ENCODE measurements around the gene ZBED5.

GRCh38 chr11:10906521-10906920 lies 48.7 kb upstream of the ZBED5 start:
- no peak for TF ChIP-seq CTBP1 (IDR thresholded peaks at IDR 0.05; ENCODE audit: borderline replicate concordance)
- no peak for TF ChIP-seq FOXA1 (IDR thresholded peaks at IDR 0.05)
- TF ChIP-seq BHLHE40 (IDR thresholded peaks at IDR 0.05; ENCODE audit: borderline replicate concordance) = no peak
- no peak for TF ChIP-seq FOXM1 (IDR thresholded peaks at IDR 0.05; ENCODE audit: borderline replicate concordance)
- no peak for TF ChIP-seq SP1 (IDR thresholded peaks at IDR 0.05)
- no peak for TF ChIP-seq NFRKB (IDR thresholded peaks at IDR 0.05)
- no peak for TF ChIP-seq ELF4 (IDR thresholded peaks at IDR 0.05)
- TF ChIP-seq FOXK2 (IDR thresholded peaks at IDR 0.05) = no peak
- TF ChIP-seq ARNT (IDR thresholded peaks at IDR 0.05) = no peak
- TF ChIP-seq ZNF384 (IDR thresholded peaks at IDR 0.05) = no peak
- TF ChIP-seq TARDBP (IDR thresholded peaks at IDR 0.05) = no peak
- no peak for TF ChIP-seq L3MBTL2 (conservative IDR thresholded peaks at IDR 0.05)
